ENCODE data around the gene AKR1B1. TPM values are rescaled to one million over a fixed set of nuclear protein-coding genes. Genes with fewer than 3 reads are reported as not detected.

The AKR1B1 gene
- total and polyA plus RNA-seq, 2 of the 13 experiments (the other 11 are each of a cell fraction or from before 2014, with no cell fraction given), result 89.9 to 133 TPM

DNA sequence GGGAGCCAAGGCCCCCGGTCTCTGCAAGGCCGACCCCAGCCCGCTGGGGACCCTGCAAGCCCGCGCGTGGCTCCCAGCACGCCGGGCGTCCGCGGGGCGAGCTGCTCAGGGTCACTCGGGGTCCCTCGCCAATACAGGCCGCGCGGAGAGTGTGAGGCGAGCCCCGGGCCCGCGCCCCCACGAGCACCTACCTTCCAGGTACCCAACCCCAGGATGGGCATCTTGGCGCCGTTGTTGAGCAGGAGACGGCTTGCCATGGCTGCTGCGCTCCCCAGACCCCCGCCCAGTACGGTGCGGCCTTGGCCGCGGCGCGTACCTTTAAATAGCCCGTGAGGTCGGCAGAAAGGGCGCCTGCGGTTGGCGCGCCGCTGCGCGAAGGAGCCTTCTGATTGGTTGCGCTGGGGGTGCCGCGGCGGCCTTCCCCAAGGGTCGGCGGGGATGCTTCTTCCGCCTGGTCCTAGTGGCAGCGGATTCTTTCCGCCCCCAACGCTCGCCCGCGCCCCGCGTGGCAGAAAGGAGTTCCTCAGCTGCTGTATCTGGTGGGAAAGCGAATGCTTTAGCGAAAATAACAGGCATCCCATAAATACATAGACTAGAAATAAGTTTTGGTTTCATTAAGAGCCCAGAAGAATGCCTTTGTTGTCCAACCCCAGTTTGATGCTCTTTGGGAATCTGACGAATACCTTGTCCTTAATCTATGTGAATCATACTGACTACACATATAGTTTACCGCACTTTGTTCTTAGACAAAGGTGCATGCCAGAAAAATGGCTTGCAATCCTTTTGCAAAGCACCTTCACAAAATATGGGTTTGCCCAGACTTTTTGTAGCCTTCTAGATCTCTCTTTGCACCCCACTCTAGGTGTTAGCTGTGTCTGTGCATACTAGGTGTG, at the start of gene AKR1B1 (continued):
- TF ChIP-seq REPIN1 (CRISPR knock-in tag; IDR thresholded peaks at IDR 0.05; ENCODE audit: borderline replicate concordance, low read depth) (peak; percentile 82), ZMYM4 (CRISPR knock-in tag; IDR thresholded peaks at IDR 0.05) (peak; percentile 100), ZFY (CRISPR knock-in tag; IDR thresholded peaks at IDR 0.05) (peak; percentile 95), PHF21A (CRISPR knock-in tag; IDR thresholded peaks at IDR 0.05) (peak; percentile 64; the same call in 1 of the 2 replicates), ZKSCAN5 (CRISPR knock-in tag; IDR thresholded peaks at IDR 0.05) (no peak), CEBPB (IDR thresholded peaks at IDR 0.05; ENCODE audit: borderline replicate concordance, low read depth, low read length) (no peak), RBM39 (IDR thresholded peaks at IDR 0.05; ENCODE audit: low read depth, low read length, poor library complexity, severe bottlenecking) (peak; percentile 28), SP140L (CRISPR knock-in tag; IDR thresholded peaks at IDR 0.05; ENCODE audit: borderline replicate concordance) (no peak), ZNF547 (CRISPR knock-in tag; IDR thresholded peaks at IDR 0.05) (peak; percentile 89), PTBP1 (IDR thresholded peaks at IDR 0.05; ENCODE audit: low read depth, low read length, poor library complexity, severe bottlenecking) (no peak)
- TF ChIP-seq, protein P1, sequence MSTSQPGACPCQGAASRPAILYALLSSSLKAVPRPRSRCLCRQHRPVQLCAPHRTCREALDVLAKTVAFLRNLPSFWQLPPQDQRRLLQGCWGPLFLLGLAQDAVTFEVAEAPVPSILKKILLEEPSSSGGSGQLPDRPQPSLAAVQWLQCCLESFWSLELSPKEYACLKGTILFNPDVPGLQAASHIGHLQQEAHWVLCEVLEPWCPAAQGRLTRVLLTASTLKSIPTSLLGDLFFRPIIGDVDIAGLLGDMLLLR (CRISPR knock-in tag; IDR thresholded peaks at IDR 0.05), result no peak; the same call in 1 of the 2 replicates
- TF ChIP-seq, protein P2, sequence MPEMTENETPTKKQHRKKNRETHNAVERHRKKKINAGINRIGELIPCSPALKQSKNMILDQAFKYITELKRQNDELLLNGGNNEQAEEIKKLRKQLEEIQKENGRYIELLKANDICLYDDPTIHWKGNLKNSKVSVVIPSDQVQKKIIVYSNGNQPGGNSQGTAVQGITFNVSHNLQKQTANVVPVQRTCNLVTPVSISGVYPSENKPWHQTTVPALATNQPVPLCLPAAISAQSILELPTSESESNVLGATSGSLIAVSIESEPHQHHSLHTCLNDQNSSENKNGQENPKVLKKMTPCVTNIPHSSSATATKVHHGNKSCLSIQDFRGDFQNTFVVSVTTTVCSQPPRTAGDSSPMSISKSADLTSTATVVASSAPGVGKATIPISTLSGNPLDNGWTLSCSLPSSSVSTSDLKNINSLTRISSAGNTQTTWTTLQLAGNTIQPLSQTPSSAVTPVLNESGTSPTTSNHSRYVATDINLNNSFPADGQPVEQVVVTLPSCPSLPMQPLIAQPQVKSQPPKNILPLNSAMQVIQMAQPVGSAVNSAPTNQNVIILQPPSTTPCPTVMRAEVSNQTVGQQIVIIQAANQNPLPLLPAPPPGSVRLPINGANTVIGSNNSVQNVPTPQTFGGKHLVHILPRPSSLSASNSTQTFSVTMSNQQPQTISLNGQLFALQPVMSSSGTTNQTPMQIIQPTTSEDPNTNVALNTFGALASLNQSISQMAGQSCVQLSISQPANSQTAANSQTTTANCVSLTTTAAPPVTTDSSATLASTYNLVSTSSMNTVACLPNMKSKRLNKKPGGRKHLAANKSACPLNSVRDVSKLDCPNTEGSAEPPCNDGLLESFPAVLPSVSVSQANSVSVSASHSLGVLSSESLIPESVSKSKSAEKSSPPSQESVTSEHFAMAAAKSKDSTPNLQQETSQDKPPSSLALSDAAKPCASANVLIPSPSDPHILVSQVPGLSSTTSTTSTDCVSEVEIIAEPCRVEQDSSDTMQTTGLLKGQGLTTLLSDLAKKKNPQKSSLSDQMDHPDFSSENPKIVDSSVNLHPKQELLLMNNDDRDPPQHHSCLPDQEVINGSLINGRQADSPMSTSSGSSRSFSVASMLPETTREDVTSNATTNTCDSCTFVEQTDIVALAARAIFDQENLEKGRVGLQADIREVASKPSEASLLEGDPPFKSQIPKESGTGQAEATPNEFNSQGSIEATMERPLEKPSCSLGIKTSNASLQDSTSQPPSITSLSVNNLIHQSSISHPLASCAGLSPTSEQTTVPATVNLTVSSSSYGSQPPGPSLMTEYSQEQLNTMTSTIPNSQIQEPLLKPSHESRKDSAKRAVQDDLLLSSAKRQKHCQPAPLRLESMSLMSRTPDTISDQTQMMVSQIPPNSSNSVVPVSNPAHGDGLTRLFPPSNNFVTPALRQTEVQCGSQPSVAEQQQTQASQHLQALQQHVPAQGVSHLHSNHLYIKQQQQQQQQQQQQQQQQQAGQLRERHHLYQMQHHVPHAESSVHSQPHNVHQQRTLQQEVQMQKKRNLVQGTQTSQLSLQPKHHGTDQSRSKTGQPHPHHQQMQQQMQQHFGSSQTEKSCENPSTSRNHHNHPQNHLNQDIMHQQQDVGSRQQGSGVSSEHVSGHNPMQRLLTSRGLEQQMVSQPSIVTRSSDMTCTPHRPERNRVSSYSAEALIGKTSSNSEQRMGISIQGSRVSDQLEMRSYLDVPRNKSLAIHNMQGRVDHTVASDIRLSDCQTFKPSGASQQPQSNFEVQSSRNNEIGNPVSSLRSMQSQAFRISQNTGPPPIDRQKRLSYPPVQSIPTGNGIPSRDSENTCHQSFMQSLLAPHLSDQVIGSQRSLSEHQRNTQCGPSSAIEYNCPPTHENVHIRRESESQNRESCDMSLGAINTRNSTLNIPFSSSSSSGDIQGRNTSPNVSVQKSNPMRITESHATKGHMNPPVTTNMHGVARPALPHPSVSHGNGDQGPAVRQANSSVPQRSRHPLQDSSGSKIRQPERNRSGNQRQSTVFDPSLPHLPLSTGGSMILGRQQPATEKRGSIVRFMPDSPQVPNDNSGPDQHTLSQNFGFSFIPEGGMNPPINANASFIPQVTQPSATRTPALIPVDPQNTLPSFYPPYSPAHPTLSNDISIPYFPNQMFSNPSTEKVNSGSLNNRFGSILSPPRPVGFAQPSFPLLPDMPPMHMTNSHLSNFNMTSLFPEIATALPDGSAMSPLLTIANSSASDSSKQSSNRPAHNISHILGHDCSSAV (CRISPR knock-in tag; IDR thresholded peaks at IDR 0.05; ENCODE audit: borderline replicate concordance), result no peak
- TF ChIP-seq, protein P3, sequence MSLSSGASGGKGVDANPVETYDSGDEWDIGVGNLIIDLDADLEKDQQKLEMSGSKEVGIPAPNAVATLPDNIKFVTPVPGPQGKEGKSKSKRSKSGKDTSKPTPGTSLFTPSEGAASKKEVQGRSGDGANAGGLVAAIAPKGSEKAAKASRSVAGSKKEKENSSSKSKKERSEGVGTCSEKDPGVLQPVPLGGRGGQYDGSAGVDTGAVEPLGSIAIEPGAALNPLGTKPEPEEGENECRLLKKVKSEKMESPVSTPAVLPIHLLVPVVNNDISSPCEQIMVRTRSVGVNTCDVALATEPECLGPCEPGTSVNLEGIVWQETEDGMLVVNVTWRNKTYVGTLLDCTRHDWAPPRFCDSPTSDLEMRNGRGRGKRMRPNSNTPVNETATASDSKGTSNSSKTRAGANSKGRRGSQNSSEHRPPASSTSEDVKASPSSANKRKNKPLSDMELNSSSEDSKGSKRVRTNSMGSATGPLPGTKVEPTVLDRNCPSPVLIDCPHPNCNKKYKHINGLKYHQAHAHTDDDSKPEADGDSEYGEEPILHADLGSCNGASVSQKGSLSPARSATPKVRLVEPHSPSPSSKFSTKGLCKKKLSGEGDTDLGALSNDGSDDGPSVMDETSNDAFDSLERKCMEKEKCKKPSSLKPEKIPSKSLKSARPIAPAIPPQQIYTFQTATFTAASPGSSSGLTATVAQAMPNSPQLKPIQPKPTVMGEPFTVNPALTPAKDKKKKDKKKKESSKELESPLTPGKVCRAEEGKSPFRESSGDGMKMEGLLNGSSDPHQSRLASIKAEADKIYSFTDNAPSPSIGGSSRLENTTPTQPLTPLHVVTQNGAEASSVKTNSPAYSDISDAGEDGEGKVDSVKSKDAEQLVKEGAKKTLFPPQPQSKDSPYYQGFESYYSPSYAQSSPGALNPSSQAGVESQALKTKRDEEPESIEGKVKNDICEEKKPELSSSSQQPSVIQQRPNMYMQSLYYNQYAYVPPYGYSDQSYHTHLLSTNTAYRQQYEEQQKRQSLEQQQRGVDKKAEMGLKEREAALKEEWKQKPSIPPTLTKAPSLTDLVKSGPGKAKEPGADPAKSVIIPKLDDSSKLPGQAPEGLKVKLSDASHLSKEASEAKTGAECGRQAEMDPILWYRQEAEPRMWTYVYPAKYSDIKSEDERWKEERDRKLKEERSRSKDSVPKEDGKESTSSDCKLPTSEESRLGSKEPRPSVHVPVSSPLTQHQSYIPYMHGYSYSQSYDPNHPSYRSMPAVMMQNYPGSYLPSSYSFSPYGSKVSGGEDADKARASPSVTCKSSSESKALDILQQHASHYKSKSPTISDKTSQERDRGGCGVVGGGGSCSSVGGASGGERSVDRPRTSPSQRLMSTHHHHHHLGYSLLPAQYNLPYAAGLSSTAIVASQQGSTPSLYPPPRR (CRISPR knock-in tag; IDR thresholded peaks at IDR 0.05; ENCODE audit: borderline replicate concordance), result no peak

Measured in HepG2 (cell line).